ENCODE results near the gene AK9.

The AK9 gene

GRCh38 chr6:109512271-109512817 is 178.7 kb downstream of the AK9 start:
- no peak for DNase-seq (ENCODE audit: low read depth in 2 of 2)

DNA sequence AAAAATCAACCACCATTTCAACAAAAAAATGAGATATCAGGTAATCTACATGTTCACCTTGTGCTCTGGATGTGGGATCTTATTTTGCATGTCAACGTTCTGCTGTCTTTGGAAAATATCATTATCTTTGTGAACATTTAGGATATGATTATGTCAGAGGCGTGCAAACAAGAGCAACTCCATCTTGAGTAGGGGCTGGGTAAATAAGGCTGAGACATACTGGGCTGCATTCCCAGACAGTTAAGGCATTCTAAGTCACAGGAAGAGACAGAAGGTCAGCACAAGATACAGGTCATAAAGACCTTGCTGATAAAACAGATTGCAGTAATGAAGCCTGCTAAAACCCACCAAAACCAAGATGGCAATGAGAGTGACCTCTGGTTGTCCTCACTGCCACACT is 179.2 kb downstream of the AK9 start:
- DNase-seq (ENCODE audit: low read depth in 2 of 2) = no peak

GRCh38 chr6:109510358-109510757 is 180.6 kb downstream of the AK9 start:
- no peak for DNase-seq (ENCODE audit: low read depth in 2 of 2)

DNA sequence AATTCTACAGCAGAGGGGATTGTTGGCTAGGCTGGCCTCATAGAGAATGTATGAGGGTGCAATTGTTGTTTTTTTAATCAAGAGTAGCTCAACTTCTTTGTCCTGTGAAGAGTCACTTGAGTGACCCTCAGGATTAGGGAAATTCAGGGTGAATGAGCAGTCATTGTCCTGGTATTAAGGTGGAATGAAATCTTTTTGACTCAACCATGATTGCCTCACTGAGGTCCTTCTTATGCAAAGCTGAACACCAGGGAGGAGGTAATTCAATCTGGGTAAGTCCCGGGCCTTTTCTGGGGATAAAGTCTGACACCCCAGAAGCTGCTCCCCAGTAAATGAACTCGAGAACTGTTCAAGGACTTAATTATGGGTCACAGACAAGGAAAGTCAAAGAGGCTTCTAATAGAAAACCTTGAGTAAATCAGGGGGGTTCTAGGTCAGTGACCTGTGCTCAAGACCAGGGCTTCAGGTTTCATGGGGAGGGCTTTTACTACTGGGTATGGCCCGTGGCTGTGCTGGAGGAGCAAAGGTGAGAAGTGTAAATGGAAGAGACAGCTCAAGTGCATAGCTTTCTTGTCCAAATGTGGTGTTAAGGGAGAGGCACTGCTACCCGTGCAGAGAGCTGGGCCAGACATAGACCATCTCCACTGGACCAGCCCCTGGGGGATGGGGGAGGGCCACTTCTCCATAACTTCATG is 182.7 kb downstream of the AK9 start:
- DNase-seq (ENCODE audit: low read depth in 2 of 2) = no peak

DNA sequence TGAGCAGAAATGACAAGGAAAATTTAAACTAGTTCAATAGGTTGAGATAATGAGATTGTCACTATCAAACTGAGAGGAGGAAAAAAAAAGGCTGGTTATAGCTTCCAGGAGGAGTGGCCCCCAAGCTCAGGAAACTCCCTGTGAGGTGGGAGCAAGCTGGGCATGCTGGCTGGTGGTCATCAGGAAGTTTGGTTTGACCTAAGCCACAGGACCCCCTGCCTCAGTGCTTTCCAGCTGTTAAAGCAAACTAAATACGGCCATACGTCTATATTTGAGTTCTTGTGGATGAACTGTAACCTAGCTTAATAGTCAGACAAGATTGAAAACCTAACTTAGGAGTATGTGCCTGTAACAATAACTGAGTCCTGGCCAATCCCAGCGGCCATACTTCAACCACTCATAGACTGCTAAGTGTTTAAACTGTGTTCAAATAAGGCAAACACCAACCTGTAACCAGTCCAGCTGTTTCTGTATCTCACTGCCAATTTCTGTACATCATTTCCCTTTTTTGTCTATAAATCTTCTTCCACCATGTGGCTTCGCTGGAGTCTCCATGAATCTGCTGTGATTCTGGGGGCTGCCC is 183.4 kb downstream of the AK9 start:
- DNase-seq (ENCODE audit: low read depth in 2 of 2) = no peak

DNA sequence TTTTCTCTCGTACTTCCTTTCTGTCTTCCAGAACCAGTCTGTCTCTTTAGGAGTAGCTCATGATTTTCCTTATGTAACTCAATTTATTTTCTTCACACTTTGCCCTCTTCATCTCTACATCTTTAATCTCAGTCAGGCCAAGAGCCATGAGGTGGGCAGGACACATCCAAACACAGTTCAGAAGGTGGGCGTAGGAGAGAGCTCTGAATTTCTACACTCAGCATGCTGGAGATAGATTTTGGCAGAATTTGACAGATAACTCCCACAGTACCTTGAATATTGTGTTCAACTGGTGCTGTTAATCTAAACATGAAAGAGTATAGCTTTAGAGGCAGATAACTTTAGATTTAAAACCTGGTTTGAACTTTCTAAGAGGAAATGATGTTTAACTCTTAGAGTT is 184.2 kb downstream of the AK9 start:
- no peak for DNase-seq (ENCODE audit: low read depth in 2 of 2)

DNA sequence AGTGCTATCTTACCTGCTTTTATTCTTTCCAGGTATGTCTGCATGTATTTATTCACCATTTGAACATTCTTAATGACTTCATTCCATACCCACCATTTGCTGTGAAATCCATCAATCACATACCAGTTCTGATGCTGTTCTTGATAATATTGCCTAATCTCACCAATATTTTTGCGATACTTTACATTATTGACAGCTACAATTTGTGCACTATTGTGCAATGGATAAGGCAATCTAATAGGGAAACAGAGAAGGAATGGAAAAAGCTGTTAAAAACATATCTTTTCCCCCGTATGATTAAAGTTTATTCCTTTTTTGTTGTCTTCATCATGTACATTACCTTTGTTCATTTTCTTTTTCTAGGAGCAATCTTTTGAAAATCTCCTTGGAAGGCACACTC is 184.7 kb downstream of the AK9 start:
- no peak for DNase-seq (ENCODE audit: low read depth in 2 of 2)

DNA sequence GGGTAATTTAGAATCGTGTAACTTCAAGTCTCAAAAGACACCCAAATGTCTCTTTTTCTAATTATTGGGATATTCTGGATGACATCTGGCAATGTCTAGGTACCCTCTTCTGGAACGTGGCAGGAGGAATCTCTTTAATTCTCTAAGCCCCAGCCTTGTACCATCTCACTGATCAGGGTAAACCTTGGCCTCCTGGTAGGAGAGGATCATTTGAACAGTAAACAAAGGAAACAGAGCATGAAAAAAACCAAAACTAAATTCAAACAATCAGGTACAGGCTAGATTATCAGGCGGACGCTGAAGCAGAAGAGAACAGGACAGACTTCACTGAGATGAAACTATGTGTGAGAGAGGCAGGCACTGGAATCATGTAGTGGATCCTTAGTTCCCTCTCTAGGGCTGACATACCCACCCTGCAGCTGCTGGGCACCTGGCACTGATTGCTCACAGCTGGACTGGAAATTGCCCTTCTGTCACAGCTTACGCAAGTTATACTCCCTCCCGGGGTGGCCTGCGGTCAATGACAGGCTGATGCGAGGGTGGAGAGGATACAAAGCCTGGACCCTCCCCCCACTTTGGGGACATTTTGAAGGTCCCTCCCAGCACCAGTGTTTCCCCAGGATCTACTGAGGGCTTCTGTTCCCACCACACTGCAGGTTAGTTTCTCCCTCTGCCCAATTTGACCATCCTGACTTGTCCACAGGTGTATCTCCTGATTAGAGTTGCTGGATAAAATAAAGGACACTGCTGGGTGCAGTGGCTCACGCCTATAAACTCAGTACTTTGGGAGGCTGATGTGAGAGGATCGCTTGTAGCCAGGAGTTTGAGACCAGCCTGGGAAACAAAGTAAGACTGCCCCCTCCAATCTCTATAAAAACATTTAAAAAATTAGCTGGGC is 187.4 kb downstream of the AK9 start:
- no peak for DNase-seq (ENCODE audit: low read depth in 2 of 2)

- DNase-seq (ENCODE audit: low read depth in 2 of 2) = no peak
These were observed 192.1 kb downstream of the AK9 start for GRCh38 chr6:109498936-109499335.

- DNase-seq (ENCODE audit: low read depth in 2 of 2) = no peak
These were observed 192.9 kb downstream of the AK9 start for GRCh38 chr6:109498052-109498451.

DNA sequence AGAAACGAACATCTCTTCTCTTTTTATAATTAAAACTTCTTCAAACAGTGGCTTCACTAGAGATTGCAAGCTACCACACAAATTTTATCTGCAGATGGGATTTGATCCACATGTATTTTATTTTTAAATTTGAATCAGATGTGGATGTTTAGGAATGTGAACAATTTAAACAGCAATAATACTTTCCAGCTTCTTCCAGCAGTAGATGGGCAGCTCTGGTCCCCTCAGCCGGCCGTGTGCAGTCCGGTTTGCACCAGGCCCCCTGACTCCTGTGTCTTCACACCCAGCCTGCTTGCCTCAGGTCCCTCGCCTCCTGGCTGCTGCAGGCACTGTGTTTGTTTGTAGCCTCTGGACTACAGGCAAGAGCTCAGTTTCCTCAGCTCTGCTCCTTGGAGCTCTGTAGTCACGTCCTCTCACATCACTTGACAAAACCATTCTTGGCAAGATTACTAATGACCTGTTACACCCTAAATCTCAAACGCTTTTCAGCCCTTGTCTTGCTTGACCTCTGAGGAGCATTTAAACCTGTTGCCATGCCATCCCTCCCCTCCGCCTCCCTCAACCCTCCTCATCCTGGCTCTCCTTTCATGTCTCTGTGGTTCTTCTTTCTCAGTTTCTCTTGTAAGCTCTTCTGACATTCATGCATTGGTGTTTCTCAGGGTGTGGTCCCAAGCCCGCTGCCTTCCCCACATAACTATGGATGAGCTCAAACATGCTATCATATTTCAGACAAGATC is 194.8 kb downstream of the AK9 start:
- DNase-seq (ENCODE audit: low read depth in 2 of 2) = no peak

GRCh38 chr6:109493865-109494264 is 197.1 kb downstream of the AK9 start:
- DNase-seq (ENCODE audit: low read depth in 2 of 2) = no peak

DNA sequence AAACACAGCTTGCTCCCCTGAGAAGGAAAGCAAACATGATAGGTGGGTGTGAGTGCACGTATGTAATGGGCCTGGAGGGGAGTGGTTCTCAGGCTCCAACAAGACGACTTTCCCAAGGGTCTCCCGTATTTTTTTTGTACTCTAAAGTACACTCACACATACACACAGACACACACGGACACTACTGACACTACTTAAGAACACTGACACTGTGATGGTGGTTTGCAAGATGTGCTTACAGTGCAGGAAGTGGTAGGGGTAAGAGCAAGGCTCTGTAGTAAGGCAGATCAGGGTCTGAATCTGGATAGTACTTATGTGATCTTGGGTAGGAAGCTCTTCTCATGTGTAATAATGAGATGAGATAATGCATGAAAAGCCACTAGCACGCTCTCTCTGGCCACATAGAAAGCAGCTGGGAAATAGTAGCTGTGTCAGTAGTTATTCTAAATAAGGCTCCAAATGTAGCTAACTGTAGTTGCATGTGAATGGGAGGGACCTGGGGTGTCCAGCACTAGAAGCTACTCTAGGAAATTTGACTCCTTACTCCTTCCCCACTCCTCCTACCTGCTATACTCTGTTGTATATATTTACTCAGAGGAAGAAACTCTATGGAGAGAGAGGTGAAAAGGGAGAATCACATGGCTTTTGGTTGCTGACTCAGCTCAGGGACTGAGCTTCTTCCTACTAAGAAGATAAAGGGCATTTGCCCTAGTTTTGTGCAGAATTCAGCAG is 199.6 kb downstream of the AK9 start:
- no peak for DNase-seq (ENCODE audit: low read depth in 2 of 2)

DNA sequence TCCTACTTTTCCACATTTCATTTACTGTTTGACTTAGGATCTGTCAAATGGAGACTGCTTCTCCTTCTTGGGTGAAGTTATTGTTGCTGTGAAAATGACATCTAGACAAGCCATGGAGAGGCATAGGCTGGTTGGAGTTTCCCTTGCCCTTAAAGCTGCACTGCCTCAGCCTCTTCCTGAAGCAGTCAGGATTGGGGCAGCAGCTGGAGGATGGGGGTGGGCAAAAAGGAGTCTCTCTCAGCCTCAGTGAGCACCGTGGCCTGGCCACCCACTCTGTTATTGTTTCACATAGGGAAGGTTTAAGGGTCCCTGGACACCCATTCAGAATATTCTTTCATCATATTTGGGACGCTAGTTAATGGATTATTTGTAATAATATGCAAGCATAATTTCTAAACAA is 200.3 kb downstream of the AK9 start:
- no peak for DNase-seq (ENCODE audit: low read depth in 2 of 2)

DNA sequence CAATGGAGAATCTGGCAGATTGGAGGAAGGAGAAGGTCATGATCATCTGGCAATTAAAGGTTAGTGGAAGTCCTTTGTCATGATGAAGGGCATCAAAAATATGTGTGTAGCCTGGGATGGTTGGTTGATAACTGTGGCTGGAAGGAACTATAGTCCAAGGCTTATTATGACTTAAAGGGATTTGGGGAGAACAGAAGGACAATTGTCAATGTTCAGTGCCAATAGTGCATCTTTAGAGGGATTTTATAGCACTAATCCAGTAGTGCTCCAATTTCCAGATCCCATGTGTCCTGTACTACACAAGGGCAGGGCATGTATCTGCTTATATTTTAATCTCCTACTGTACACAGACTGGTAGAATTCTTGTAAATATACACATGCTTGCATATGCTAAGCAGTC is 203.0 kb downstream of the AK9 start:
- no peak for DNase-seq (ENCODE audit: low read depth in 2 of 2)

- no peak for DNase-seq (ENCODE audit: low read depth in 2 of 2)
These were observed 204.9 kb downstream of the AK9 start for GRCh38 chr6:109486068-109486467.

- no peak for DNase-seq (ENCODE audit: low read depth in 2 of 2)
These were observed 205.6 kb downstream of the AK9 start for GRCh38 chr6:109485266-109485935.

GRCh38 chr6:109484122-109484521 is 206.9 kb downstream of the AK9 start:
- no peak for DNase-seq (ENCODE audit: low read depth in 2 of 2)

DNA sequence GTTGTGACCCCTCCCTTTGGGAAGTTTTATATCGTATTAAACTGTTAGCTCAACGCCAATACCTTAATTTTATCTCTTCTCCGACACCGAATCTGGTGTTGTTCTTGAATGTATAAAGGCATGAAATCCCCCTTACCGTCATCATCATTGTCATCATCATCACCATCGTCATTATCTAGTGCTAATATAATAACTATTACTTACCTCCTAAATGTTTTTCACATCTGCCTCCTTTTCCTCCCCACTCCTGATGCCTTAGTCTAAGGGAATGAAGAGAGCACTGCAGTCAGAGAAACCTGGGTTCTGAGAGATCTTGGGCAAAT is 207.3 kb downstream of the AK9 start:
- DNase-seq (ENCODE audit: low read depth in 2 of 2) = no peak

- peak; percentile 72 to 79 for DNase-seq (ENCODE audit: low read depth in 2 of 2)
These were observed 207.9 kb downstream of the AK9 start, which contains the start of gene ZBTB24 for GRCh38 chr6:109482905-109483734. ZBTB24 (minus strand) TSS chr6:109483219; CDS start chr6:109482026, 1,193 bp downstream.

All from stimulated activated CD8-positive, alpha-beta memory T cell treated with anti-CD3 and anti-CD28 coated beads, Interleukin-15, amount 100 ng/mL, for 4 hours (primary cell).